IMR-90 (cell line): ENCODE data around the gene HBZ. TPM values are rescaled to one million over a fixed set of nuclear protein-coding genes. Genes with fewer than 3 reads are reported as not detected.

Experiments used
- ATAC-seq: fragments of 200-7000 bp; cut with Tn5 transposase; 2 replicates; pipeline ENCODE4 v1.9.1; 2020; ENCODE audit warnings: low read depth, mild to moderate bottlenecking, moderate library complexity
- Bru-seq: library from RNA; stranded (reverse); fragments of 400-500 nt; gene quantifications from one replicate; lab custom pipeline; 2021; lab: Mats Ljungman, UMichigan
- BruChase-seq, 2 experiments: library from RNA; stranded (reverse); fragments of 400-500 nt; gene quantifications; one replicate each; lab custom pipeline; 2021; lab: Mats Ljungman, UMichigan
- BruUV-seq: library from RNA; stranded (reverse); fragments of 400-500 nt; replicated peaks from 2 replicates; lab custom pipeline; 2021; lab: Mats Ljungman, UMichigan
- CTCF ChIA-PET: fragments of 300-600 bp; formaldehyde crosslinking; extraction: SDS; loops from one replicate; lab custom pipeline; 2021; ENCODE audit warnings: antibody characterized with exemption; lab: Yijun Ruan, JAX
- POLR2A ChIA-PET: fragments of 300-600 bp; sonication (Branson Sonifier 250); formaldehyde crosslinking; loops from one replicate; lab custom pipeline; 2022; ENCODE audit warnings: antibody characterized with exemption; ENCODE audit not compliant: unreplicated experiment; lab: Charles Lee
- DNase-seq: peaks from one replicate; pipeline ENCODE4 v3.0.0; 2013
- H2AFZ ChIP-seq: replicated peaks from 2 replicates; pipeline ENCODE3; 2013; ENCODE audit warnings: low read length, mild to moderate bottlenecking; ENCODE audit not compliant: poor library complexity
- H2AK5ac ChIP-seq: 2 replicates; pipeline ENCODE4 v1.6.1; 2013; ENCODE audit warnings: low read depth, low read length, inconsistent platforms
- H2AK9ac ChIP-seq: replicated peaks from 2 replicates; pipeline ENCODE3; 2013; ENCODE audit warnings: mild to moderate bottlenecking, low read depth, low read length, moderate library complexity; ENCODE audit not compliant: poor library complexity
- H2BK120ac ChIP-seq: 2 replicates; pipeline ENCODE4 v1.6.1; 2013; ENCODE audit warnings: low read depth, low read length, inconsistent platforms
- H2BK15ac ChIP-seq: 3 replicates; pipeline ENCODE4 v1.6.1; 2013; ENCODE audit warnings: low read depth, low read length, inconsistent platforms
- H2BK20ac ChIP-seq: 2 replicates; pipeline ENCODE4 v1.6.1; 2013; ENCODE audit warnings: low read depth, mild to moderate bottlenecking, inconsistent platforms, low read length, moderate library complexity
- H2BK5ac ChIP-seq: 2 replicates; pipeline ENCODE4 v1.6.1; 2013; ENCODE audit warnings: mild to moderate bottlenecking, low read depth, low read length, inconsistent platforms; ENCODE audit not compliant: poor library complexity, severe bottlenecking
- H3K14ac ChIP-seq: replicated peaks from 2 replicates; pipeline ENCODE4 v1.6.1; 2013; ENCODE audit warnings: low read depth, low read length, inconsistent platforms
- H3K18ac ChIP-seq: 2 replicates; pipeline ENCODE4 v1.6.1; 2013; ENCODE audit warnings: low read depth, low read length, control low read depth
- H3K23ac ChIP-seq: 2 replicates; pipeline ENCODE4 v1.6.1; 2013; ENCODE audit warnings: low read depth, low read length, inconsistent platforms
- H3K27ac ChIP-seq: 2 replicates; pipeline ENCODE4 v1.5.1; 2013; ENCODE audit warnings: mild to moderate bottlenecking, control low read depth, low read length; ENCODE audit not compliant: insufficient read depth
- H3K27me3 ChIP-seq: 2 replicates; pipeline ENCODE4 v1.6.1; 2013; ENCODE audit warnings: low read length; ENCODE audit not compliant: control insufficient read depth, insufficient read depth
- H3K36me3 ChIP-seq: 2 replicates; pipeline ENCODE4 v1.6.1; 2013; ENCODE audit warnings: low read length, mixed read lengths; ENCODE audit not compliant: control insufficient read depth, insufficient read depth
- H3K4ac ChIP-seq: 2 replicates; pipeline ENCODE4 v1.6.1; 2013; ENCODE audit warnings: low read depth, low read length, inconsistent platforms
- H3K4me1 ChIP-seq: 2 replicates; pipeline ENCODE4 v1.6.1; 2013; ENCODE audit warnings: low read length, mixed read lengths; ENCODE audit not compliant: control insufficient read depth, insufficient read depth
- H3K4me2 ChIP-seq: 2 replicates; pipeline ENCODE4 v1.6.1; 2013; ENCODE audit warnings: low read depth, mild to moderate bottlenecking, control low read depth, low read length, moderate library complexity
- H3K4me3 ChIP-seq: 2 replicates; pipeline ENCODE4 v1.5.1; 2013; ENCODE audit warnings: low read depth, mild to moderate bottlenecking, control low read depth, low read length, moderate library complexity; ENCODE audit not compliant: insufficient read depth
- H3K56ac ChIP-seq: 2 replicates; pipeline ENCODE4 v1.6.1; 2013; ENCODE audit warnings: low read length, inconsistent platforms; ENCODE audit not compliant: insufficient read depth; ENCODE audit errors: extremely low read depth
- H3K79me1 ChIP-seq, 2 experiments: 2 replicates each; pipeline ENCODE4 v1.6.1; 2013; ENCODE audit warnings: low read length in 2 of 2, inconsistent platforms in 1 of 2, low read depth in 1 of 2
- H3K9ac ChIP-seq: 2 replicates; pipeline ENCODE4 v1.6.1; 2013; ENCODE audit warnings: low read depth, low read length, control low read depth
- H3K9me1 ChIP-seq: 2 replicates; pipeline ENCODE4 v1.6.1; 2013; ENCODE audit warnings: low read length, inconsistent platforms; ENCODE audit not compliant: insufficient read depth
- H3K9me3 ChIP-seq: 2 replicates; pipeline ENCODE4 v1.6.1; 2013; ENCODE audit warnings: low read length; ENCODE audit not compliant: control insufficient read depth, insufficient read depth
- H4K20me1 ChIP-seq: 2 replicates; pipeline ENCODE4 v1.6.1; 2013; ENCODE audit warnings: low read length, inconsistent platforms; ENCODE audit not compliant: insufficient read depth
- H4K5ac ChIP-seq: 2 replicates; pipeline ENCODE4 v1.6.1; 2013; ENCODE audit warnings: mild to moderate bottlenecking, low read depth, low read length, control low read depth
- H4K8ac ChIP-seq, 2 experiments: 2 replicates each; pipeline ENCODE4 v1.6.1; 2013; ENCODE audit warnings: low read depth in 2 of 2, low read length in 2 of 2, control low read depth in 1 of 2, inconsistent platforms in 1 of 2
- H4K91ac ChIP-seq: 2 replicates; pipeline ENCODE4 v1.6.1; 2013; ENCODE audit warnings: low read depth, low read length, inconsistent platforms; ENCODE audit not compliant: insufficient read depth
- BHLHE40 ChIP-seq: fragments of 150-350 bp; IDR thresholded peaks from 2 replicates; pipeline ENCODE4 v1.6.1; 2016; ENCODE audit warnings: mild to moderate bottlenecking, low read depth, low read length
- CEBPB ChIP-seq: IDR thresholded peaks from 2 replicates; pipeline ENCODE4 v1.6.1; 2012; ENCODE audit warnings: low read depth, low read length, improper control_type of control experiment
- CHD1 ChIP-seq: IDR thresholded peaks from 2 replicates; pipeline ENCODE4 v1.6.1; 2012; ENCODE audit warnings: low read depth, low read length, improper control_type of control experiment
- ELK1 ChIP-seq: fragments of 150-350 bp; IDR thresholded peaks from 2 replicates; pipeline ENCODE4 v1.6.1; 2016; ENCODE audit warnings: low read depth, mild to moderate bottlenecking, low read length, moderate library complexity, borderline replicate concordance
- MAZ ChIP-seq: IDR thresholded peaks from 2 replicates; pipeline ENCODE4 v1.6.1; 2012; ENCODE audit warnings: low read depth, mild to moderate bottlenecking, low read length, improper control_type of control experiment, moderate library complexity, borderline replicate concordance
- MXI1 ChIP-seq: IDR thresholded peaks from 2 replicates; pipeline ENCODE4 v1.6.1; 2012; ENCODE audit warnings: low read depth, mild to moderate bottlenecking, low read length, moderate library complexity, borderline replicate concordance
- NFE2L2 ChIP-seq: fragments of 150-350 bp; IDR thresholded peaks from 2 replicates; pipeline ENCODE4 v1.6.1; 2016; ENCODE audit warnings: low read depth, mild to moderate bottlenecking, low read length
- POLR2A ChIP-seq: IDR thresholded peaks from 2 replicates; pipeline ENCODE4 v1.6.1; 2012; ENCODE audit warnings: mild to moderate bottlenecking, low read depth, low read length
- RAD21 ChIP-seq: IDR thresholded peaks from 2 replicates; pipeline ENCODE4 v1.6.1; 2012; ENCODE audit warnings: low read length, improper control_type of control experiment
- RCOR1 ChIP-seq: IDR thresholded peaks from 2 replicates; pipeline ENCODE4 v1.6.1; 2012; ENCODE audit warnings: mild to moderate bottlenecking, low read length, improper control_type of control experiment; ENCODE audit not compliant: insufficient replicate concordance
- RFX5 ChIP-seq: IDR thresholded peaks from 2 replicates; pipeline ENCODE4 v1.8.0; 2012; ENCODE audit warnings: low read depth, mild to moderate bottlenecking, low read length, moderate library complexity
- SMC3 ChIP-seq: fragments of 150-350 bp; IDR thresholded peaks from 2 replicates; pipeline ENCODE4 v1.6.1; 2016; ENCODE audit warnings: low read depth, mild to moderate bottlenecking, antibody characterized with exemption, low read length, moderate library complexity
- WGBS, 2 experiments: methylation state at CpG; one replicate each; pipeline versions ENCODE4 v1.1.5 to v1.1.7; 2013; ENCODE audit warnings: missing lambda C conversion rate in 2 of 2; ENCODE audit not compliant: insufficient read length in 1 of 2; ENCODE audit errors: extremely low coverage in 2 of 2; 5-methylcytosine and 5-hydroxymethylcytosine counted together
- dilution Hi-C: fragments of 300-500 bp; cut with HindIII; formaldehyde crosslinking; loops from one replicate; pipeline ENCODE4 v1.14.3; 2018; ENCODE audit warnings: low sequenced_read_pairs; ENCODE audit not compliant: unreplicated experiment
- in situ Hi-C: fragments of 300-500 bp; cut with MboI; formaldehyde crosslinking; loops from 3 replicates; pipeline ENCODE4 v1.14.3; 2019; ENCODE audit warnings: low sequenced_read_pairs, inconsistent platforms, mixed read lengths
- intact Hi-C: fragments of 100-400 bp; cut with micrococcal nuclease; formaldehyde crosslinking; loops from 2 replicates; pipeline ENCODE4 v1.10.0; 2022
- long read RNA-seq: library from polyadenylated mRNA; unstranded; transcript quantifications from one replicate; pipeline ENCODE4 v2.0.0, GENCODE V29; 2021; ENCODE audit not compliant: unreplicated experiment
- polyA plus RNA-seq, 3 experiments: library from polyadenylated mRNA; depleted of rRNA; stranded (reverse); fragments of >200 nt; gene quantifications; 2 replicates each; pipeline ENCODE4 v1.2.3, GENCODE V29; 2012; ENCODE audit warnings: low replicate concordance in 1 of 3
- total RNA-seq: library from RNA; depleted of rRNA; stranded (reverse); fragments of >200 nt; gene quantifications from 2 replicates; pipeline ENCODE4 v1.2.3, GENCODE V29; 2012; rRNA removed
- TF ChIP-seq, protein P1 (sequence below): conservative IDR thresholded peaks from 2 replicates; pipeline ENCODE4 v1.5.1; 2012; ENCODE audit warnings: mild to moderate bottlenecking, low read depth, low read length, improper control_type of control experiment

HBZ gene
- total RNA-seq (not detected in 2 replicates), polyA plus RNA-seq (2012; rRNA removed) (not detected in 2 replicates), Bru-seq, nascent RNA (not detected), BruChase-seq, experiment 1, labeled RNA remaining after a 6-hour chase (percentile 18 among the genes with signal in this experiment), BruChase-seq, experiment 2, labeled RNA remaining after a 2-hour chase (not detected)
- polyA plus RNA-seq (2012; cell fraction: cytosol; rRNA removed) = not detected in 2 replicates
- polyA plus RNA-seq (2012; cell fraction: nucleus; rRNA removed; ENCODE audit: low replicate concordance) = not detected in 2 replicates
- long read RNA-seq = 0 reads

DNA sequence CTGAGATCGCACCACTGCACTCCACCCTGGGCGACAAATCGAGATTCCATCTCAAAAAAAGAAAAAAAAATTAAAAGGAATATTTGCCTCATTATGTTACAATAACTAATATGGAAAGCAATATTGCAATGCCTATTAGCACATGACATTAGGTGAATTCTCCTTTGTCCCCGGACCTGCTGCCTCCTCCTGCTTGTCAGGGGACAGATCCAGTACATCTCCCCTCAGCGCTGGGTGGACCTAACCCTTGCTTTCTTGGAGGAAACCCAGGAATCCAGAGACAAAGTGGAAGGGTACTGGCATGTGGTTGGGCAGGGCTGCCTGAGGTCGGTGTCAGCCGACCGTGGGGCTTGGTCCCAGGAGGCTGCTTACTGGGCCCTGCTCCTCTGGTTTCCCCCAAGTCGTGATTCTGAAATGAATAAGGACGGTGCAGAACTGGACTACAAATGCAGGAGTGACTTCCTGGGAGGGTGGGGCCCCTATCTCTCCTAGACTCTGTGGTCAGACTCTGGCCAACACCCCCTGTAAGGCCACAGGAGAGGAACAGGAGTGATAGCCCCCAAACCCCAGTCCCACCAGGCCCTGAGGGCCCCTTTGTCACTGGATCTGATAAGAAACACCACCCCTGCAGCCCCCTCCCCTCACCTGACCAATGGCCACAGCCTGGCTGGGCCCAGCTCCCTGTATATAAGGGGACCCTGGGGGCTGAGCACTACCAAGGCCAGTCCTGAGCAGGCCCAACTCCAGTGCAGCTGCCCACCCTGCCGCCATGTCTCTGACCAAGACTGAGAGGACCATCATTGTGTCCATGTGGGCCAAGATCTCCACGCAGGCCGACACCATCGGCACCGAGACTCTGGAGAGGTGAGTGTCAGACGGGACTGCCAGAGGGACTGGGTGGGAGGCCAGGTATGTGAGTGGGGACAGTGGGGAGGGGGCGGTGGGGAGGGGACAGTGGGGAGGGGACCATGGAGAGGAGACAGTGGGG is at the start of gene HBZ:
Gene HBZ (plus strand): TSS at position 504 of the 988 bp plus-strand sequence. CDS start 266 bp downstream, at position 770.
- no peak for TF ChIP-seq CEBPB
- no peak for TF ChIP-seq NFE2L2
- TF ChIP-seq RAD21 = no peak
- TF ChIP-seq RFX5 = no peak
- TF ChIP-seq, protein P1, sequence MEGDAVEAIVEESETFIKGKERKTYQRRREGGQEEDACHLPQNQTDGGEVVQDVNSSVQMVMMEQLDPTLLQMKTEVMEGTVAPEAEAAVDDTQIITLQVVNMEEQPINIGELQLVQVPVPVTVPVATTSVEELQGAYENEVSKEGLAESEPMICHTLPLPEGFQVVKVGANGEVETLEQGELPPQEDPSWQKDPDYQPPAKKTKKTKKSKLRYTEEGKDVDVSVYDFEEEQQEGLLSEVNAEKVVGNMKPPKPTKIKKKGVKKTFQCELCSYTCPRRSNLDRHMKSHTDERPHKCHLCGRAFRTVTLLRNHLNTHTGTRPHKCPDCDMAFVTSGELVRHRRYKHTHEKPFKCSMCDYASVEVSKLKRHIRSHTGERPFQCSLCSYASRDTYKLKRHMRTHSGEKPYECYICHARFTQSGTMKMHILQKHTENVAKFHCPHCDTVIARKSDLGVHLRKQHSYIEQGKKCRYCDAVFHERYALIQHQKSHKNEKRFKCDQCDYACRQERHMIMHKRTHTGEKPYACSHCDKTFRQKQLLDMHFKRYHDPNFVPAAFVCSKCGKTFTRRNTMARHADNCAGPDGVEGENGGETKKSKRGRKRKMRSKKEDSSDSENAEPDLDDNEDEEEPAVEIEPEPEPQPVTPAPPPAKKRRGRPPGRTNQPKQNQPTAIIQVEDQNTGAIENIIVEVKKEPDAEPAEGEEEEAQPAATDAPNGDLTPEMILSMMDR = no peak
- no peak for TF ChIP-seq POLR2A
- TF ChIP-seq MXI1 = no peak
- no peak for TF ChIP-seq SMC3
- TF ChIP-seq MAZ = no peak
- TF ChIP-seq ELK1 = no peak
- no peak for TF ChIP-seq BHLHE40
- no peak for TF ChIP-seq CHD1
- TF ChIP-seq RCOR1 = no peak
- dilution Hi-C loops (no loop called here), in situ Hi-C loops (no loop called here), intact Hi-C loops (no loop called here)
- Histone ChIP-seq H2BK20ac (no peak within 1 kb of the TSS), H3K27ac (no peak within 1 kb of the TSS), H3K9me1 (peaks cover 6% of the 10 kb centered on the region; the same call in 1 of the 2 replicates), H3K4me1 (peaks cover 8% of the 10 kb centered on the region; the same call in 1 of the 2 replicates), H3K9me3 (no peaks in the 10 kb centered on the region), H3K14ac (no peak within 1 kb of the TSS), H3K4me2 (no peak within 1 kb of the TSS), H3K36me3 (no peaks in the 10 kb centered on the region), H3K4ac (no peak within 1 kb of the TSS), H4K91ac (no peak within 1 kb of the TSS), H3K27me3 (peaks cover 10% of the 10 kb centered on the region), H4K8ac (no peak within 1 kb of the TSS), H3K4me3 (no peak within 1 kb of the TSS), H2AK5ac (no peak within 1 kb of the TSS), H3K23ac (no peak within 1 kb of the TSS), H4K5ac (no peak within 1 kb of the TSS), H2AK9ac (no peak within 1 kb of the TSS), H3K56ac (no peak within 1 kb of the TSS), H2BK15ac (no peak within 1 kb of the TSS), H2BK120ac (no peak within 1 kb of the TSS), H2AFZ (no peak within 1 kb of the TSS), H3K9ac (no peak within 1 kb of the TSS), H4K20me1 (no peaks in the 10 kb centered on the region), H3K79me1 (no peaks in the 10 kb centered on the region), H3K18ac (no peak within 1 kb of the TSS), H2BK5ac (no peak within 1 kb of the TSS)
- DNase-seq = no peak
- 54% methylated on average over 4 of the region's 17 CpGs; no CpG with 5 or more reads in 1 of the 2 experiments for WGBS, 2 experiments
- POLR2A ChIA-PET = no interaction called here
- no peak for ATAC-seq
- CTCF ChIA-PET = no interaction called here
- no TSS peak for BruUV-seq
